Stimulated activated naive B cell treated with anti-CD40 and anti-IgM and Interleukin-4, amounts not matched to agents 10 μg/mL and 1 μg/mL and 100 μg/mL, for 72 hours (primary cell): Measurements from ENCODE around the gene FILIP1.

Experiments used
- ATAC-seq, 2 donors: fragments of 150-1000 bp; cut with Tn5 transposase; replicated peaks; 2 replicates each; pipeline ENCODE4 v1.10.0; 2021; ENCODE audit warnings: moderate library complexity in 1 of 2
- DNase-seq: peaks from one replicate; pipeline ENCODE4 v3.0.0; 2021
- H3K27ac Mint-ChIP-seq: one replicate; pipeline ENCODE4 v1.8.0; 2022; ENCODE audit warnings: mild to moderate bottlenecking, mixed read lengths
- H3K27me3 Mint-ChIP-seq, 2 donors: one replicate each; pipeline ENCODE4 v1.8.0; 2022; ENCODE audit warnings: mixed read lengths in 2 of 2
- H3K36me3 Mint-ChIP-seq, 2 donors: one replicate each; pipeline ENCODE4 v1.8.0; 2022; ENCODE audit warnings: mixed read lengths in 2 of 2, mild to moderate bottlenecking in 1 of 2
- H3K4me1 Mint-ChIP-seq, 2 donors: one replicate each; pipeline ENCODE4 v1.8.0; 2022; ENCODE audit warnings: mixed read lengths in 2 of 2, mild to moderate bottlenecking in 1 of 2
- H3K4me3 Mint-ChIP-seq, 2 donors: one replicate each; pipeline ENCODE4 v1.8.0; 2022; ENCODE audit warnings: mild to moderate bottlenecking in 2 of 2, mixed read lengths in 2 of 2, moderate library complexity in 1 of 2
- H3K9me3 Mint-ChIP-seq, 2 donors: one replicate each; pipeline ENCODE4 v1.8.0; 2022; ENCODE audit warnings: mixed read lengths in 2 of 2, mild to moderate bottlenecking in 1 of 2

FILIP1 gene

GRCh38 chr6:75291744-75292143, 201.9 kb downstream of the FILIP1 start:
- H3K36me3 Mint-ChIP-seq = peaks cover 10 to 11% of the 10 kb centered on the region in 2 donors
- H3K27me3 Mint-ChIP-seq = no peaks in the 10 kb centered on the region
- H3K4me1 Mint-ChIP-seq = peaks cover 4 to 16% of the 10 kb centered on the region in 2 donors
- no peak overlapping the region for H3K4me3 Mint-ChIP-seq
- no peak overlapping the region for H3K27ac Mint-ChIP-seq
- DNase-seq (no peak), ATAC-seq (no peak)
- no peaks in the 10 kb centered on the region for H3K9me3 Mint-ChIP-seq

DNA sequence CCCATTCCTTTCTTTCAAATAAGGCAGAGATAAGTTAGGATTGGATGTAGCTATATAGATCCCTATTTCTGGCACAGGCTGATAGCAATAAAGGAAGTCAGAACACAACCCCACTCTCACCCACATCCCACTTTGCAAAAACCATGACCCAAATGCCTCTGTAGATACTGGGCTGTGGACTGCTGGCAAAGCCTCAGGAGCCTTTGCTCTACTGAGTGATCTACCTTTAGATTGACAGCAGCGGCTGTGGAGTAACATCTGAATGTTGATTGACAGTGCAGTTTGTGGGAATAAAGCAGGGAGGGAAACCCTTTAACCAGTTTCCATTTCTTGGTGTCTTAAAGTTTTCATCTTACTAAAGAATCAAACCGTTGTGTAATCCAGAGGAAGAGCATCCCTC, 202.3 kb downstream of the FILIP1 start:
- ATAC-seq (no peak), DNase-seq (no peak)
- no peaks in the 10 kb centered on the region for H3K9me3 Mint-ChIP-seq
- no peak overlapping the region for H3K4me3 Mint-ChIP-seq
- H3K36me3 Mint-ChIP-seq = peaks cover 10 to 11% of the 10 kb centered on the region in 2 donors
- H3K27ac Mint-ChIP-seq = no peak overlapping the region
- H3K27me3 Mint-ChIP-seq = no peaks in the 10 kb centered on the region
- peaks cover 7 to 20% of the 10 kb centered on the region in 2 donors for H3K4me1 Mint-ChIP-seq

- H3K9me3 Mint-ChIP-seq = no peaks in the 10 kb centered on the region
- H3K36me3 Mint-ChIP-seq = peaks cover 10 to 11% of the 10 kb centered on the region in 2 donors
- no peak overlapping the region for H3K27ac Mint-ChIP-seq
- ATAC-seq = no peak
- H3K4me1 Mint-ChIP-seq = peaks cover 8 to 24% of the 10 kb centered on the region in 2 donors
- H3K27me3 Mint-ChIP-seq = no peaks in the 10 kb centered on the region
- DNase-seq = no peak
- H3K4me3 Mint-ChIP-seq = no peak overlapping the region
Measured at GRCh38 chr6:75290136-75290945, 203.3 kb downstream of the FILIP1 start.

DNA sequence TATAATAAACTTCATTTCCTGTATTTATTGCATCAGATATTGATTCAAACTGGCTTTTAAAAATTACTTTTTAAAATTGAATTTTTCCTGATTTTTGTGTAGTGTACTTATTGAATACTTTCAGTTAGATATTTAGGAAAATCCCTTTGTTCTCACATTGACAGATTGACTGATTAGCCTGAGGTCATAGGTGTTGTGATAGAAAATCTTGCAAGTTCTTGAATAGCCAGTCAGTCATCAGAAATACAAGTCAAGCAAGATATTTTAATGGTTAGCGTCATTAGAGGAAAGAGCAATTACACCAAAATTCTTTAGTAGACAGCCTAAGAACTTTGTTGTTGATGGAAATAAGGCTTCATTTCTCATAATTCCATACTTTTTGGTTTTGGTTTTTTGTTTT, 205.6 kb downstream of the FILIP1 start:
- Mint-ChIP-seq H3K4me1 (peaks cover 8 to 24% of the 10 kb centered on the region in 2 donors), H3K27me3 (no peaks in the 10 kb centered on the region), H3K27ac (no peak overlapping the region), H3K4me3 (no peak overlapping the region), H3K9me3 (no peaks in the 10 kb centered on the region), H3K36me3 (peaks cover 10 to 11% of the 10 kb centered on the region in 2 donors)
- no peak for ATAC-seq
- DNase-seq = no peak

DNA sequence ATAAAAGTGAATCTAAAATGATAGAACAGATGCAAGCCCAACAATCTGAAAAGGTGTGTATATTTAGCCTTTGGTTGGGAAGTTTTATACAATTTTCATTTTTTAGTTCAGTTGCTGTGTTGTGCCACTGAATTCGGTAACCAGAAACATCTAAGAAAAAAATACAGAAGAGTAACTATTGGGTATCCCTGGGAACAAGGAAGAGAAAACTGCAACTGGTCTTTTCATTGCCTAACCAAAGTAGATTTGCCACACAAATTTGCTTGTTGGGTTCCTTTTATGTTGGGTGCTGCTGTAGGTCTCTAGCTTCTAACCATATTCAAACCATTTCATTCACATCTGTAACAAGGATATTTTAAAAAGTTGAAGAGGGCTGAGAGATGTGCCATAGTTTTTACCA, 206.2 kb downstream of the FILIP1 start:
- Mint-ChIP-seq H3K9me3 (no peaks in the 10 kb centered on the region), H3K27ac (no peak overlapping the region), H3K4me3 (no peak overlapping the region), H3K36me3 (peaks cover 10 to 11% of the 10 kb centered on the region in 2 donors), H3K4me1 (peaks cover 12 to 27% of the 10 kb centered on the region in 2 donors), H3K27me3 (no peaks in the 10 kb centered on the region)
- DNase-seq (no peak), ATAC-seq (no peak)

GRCh38 chr6:75286955-75287354, 206.6 kb downstream of the FILIP1 start:
- peaks cover 10 to 11% of the 10 kb centered on the region in 2 donors for H3K36me3 Mint-ChIP-seq
- DNase-seq (no peak), ATAC-seq (no peak)
- H3K27ac Mint-ChIP-seq = peak overlapping the region; percentile 21
- H3K4me3 Mint-ChIP-seq = peak overlapping the region in 1 of 2 donors; percentile 1
- H3K4me1 Mint-ChIP-seq = peaks cover 12 to 32% of the 10 kb centered on the region in 2 donors
- no peaks in the 10 kb centered on the region for H3K9me3 Mint-ChIP-seq
- no peaks in the 10 kb centered on the region for H3K27me3 Mint-ChIP-seq

- DNase-seq (no peak), ATAC-seq (peak; percentile 9 to 17)
- H3K9me3 Mint-ChIP-seq = no peaks in the 10 kb centered on the region
- H3K4me1 Mint-ChIP-seq = peaks cover 12 to 33% of the 10 kb centered on the region in 2 donors
- H3K27me3 Mint-ChIP-seq = no peaks in the 10 kb centered on the region
- H3K4me3 Mint-ChIP-seq = no peak overlapping the region
- no peak overlapping the region for H3K27ac Mint-ChIP-seq
- H3K36me3 Mint-ChIP-seq = peaks cover 10% of the 10 kb centered on the region in 2 donors
Measured at GRCh38 chr6:75285283-75285639, 208.3 kb downstream of the FILIP1 start.

DNA sequence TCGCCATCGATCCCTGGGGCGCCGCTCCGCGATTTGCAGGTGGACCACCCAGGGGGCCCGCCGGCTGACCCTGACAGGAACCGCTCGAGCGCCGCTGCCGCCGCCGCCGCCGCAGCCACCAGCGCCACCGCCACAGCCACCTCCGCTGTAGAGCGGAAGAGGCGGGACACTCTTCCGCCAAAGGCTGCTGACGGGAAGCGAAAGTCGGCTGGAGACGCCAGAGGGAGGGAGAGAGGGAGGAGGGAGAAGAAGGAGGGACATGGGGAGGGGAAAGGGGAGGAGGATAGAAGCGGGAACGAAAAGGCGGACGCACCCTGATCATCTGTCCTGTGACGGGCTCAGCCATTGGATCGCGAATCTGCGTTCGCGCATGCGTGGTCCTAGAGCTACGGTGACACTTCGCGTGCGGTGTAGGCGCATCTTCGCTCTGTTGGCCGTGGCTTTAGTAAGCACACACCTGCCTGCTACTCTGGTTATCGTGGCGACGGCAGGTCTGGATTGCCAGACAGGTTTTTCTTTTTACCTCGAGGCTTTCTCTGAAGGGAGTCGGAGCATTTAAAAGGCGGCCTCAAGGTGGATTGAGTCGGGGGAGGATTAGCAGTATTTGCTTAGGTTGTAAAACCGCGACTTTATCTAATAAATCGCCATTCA, 208.8 kb downstream of the FILIP1 start, which contains the start of gene TMEM30A:
Gene TMEM30A (minus strand): TSS at position 161 of the 651 bp plus-strand sequence. CDS start 154 bp downstream, at position 7.
- Mint-ChIP-seq H3K27me3 (no peaks in the 10 kb centered on the region), H3K9me3 (no peaks in the 10 kb centered on the region), H3K4me3 (no peak within 1 kb of the TSS), H3K27ac (no peak within 1 kb of the TSS), H3K36me3 (peaks cover 5 to 7% of the 10 kb centered on the region in 2 donors), H3K4me1 (peaks cover 13 to 33% of the 10 kb centered on the region in 2 donors)
- DNase-seq = peak; percentile 97
- peak; percentile 93 to 94 for ATAC-seq

GRCh38 chr6:75283907-75284631, 209.5 kb downstream of the FILIP1 start:
- H3K36me3 Mint-ChIP-seq = peaks cover 4 to 6% of the 10 kb centered on the region in 2 donors
- H3K4me3 Mint-ChIP-seq = no peak overlapping the region
- no peak overlapping the region for H3K27ac Mint-ChIP-seq
- H3K4me1 Mint-ChIP-seq = peaks cover 13 to 38% of the 10 kb centered on the region in 2 donors
- DNase-seq (no peak), ATAC-seq (peak; percentile 40 to 41)
- no peaks in the 10 kb centered on the region for H3K27me3 Mint-ChIP-seq
- no peaks in the 10 kb centered on the region for H3K9me3 Mint-ChIP-seq

DNA sequence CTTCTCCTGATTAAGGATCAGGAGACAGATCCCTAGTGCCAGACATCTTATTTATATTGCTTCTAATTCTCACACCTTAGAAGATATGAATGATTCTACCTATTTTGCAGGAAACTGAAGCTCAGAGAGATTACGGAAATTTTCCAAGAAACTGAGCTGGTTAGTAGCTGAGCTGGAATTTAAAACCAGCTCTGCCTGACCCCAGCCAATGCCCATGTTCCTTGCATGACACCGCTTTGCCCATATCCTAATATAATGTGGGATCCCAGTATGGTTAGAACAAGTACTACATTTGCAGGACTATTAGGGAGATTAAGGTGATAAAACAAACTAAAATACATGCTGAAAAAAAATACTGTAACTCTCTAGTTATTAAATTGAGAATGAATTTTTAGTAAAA, 210.9 kb downstream of the FILIP1 start:
- ATAC-seq = no peak
- H3K4me1 Mint-ChIP-seq = peaks cover 19 to 48% of the 10 kb centered on the region in 2 donors

DNA sequence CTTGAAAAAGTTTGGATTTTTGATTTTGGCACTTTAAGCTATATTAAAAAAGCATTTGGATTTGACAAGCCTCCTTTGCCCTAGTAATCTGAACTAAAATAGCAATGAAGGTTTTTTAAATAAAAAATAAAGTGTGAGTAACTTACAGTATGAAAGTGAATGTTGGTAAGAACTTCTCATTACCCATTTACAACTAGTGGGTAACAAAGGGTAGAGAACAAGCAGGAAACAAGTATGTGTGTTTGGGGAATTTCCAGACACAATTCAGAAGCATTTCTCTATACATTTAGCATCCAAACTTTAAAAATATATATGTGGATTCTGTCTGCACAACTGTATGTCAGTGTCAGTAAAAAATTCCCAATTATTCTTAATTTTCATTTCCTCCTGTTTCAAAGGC, 211.9 kb downstream of the FILIP1 start:
- no peak overlapping the region for H3K27ac Mint-ChIP-seq
- H3K36me3 Mint-ChIP-seq = peaks cover 6 to 11% of the 10 kb centered on the region in 2 donors
- no peaks in the 10 kb centered on the region for H3K9me3 Mint-ChIP-seq
- H3K4me1 Mint-ChIP-seq = peaks cover 19 to 43% of the 10 kb centered on the region in 2 donors
- no peaks in the 10 kb centered on the region for H3K27me3 Mint-ChIP-seq
- ATAC-seq = no peak
- peak overlapping the region in 1 of 2 donors; percentile 43 for H3K4me3 Mint-ChIP-seq
- no peak for DNase-seq

More for the DNA sequence above, 210.9 kb downstream of the FILIP1 start:
- Mint-ChIP-seq H3K27me3 (no peaks in the 10 kb centered on the region), H3K36me3 (peaks cover 3 to 7% of the 10 kb centered on the region in 2 donors), H3K27ac (no peak overlapping the region), H3K9me3 (no peaks in the 10 kb centered on the region), H3K4me3 (peak overlapping the region in 1 of 2 donors; percentile 25)
- DNase-seq = no peak

- no peaks in the 10 kb centered on the region for H3K9me3 Mint-ChIP-seq
- H3K36me3 Mint-ChIP-seq = peaks cover 8 to 19% of the 10 kb centered on the region in 2 donors
- H3K4me3 Mint-ChIP-seq = no peak overlapping the region
- H3K27ac Mint-ChIP-seq = no peak overlapping the region
- no peak for ATAC-seq
- no peaks in the 10 kb centered on the region for H3K27me3 Mint-ChIP-seq
- peaks cover 20 to 49% of the 10 kb centered on the region in 2 donors for H3K4me1 Mint-ChIP-seq
- no peak for DNase-seq
Measured at GRCh38 chr6:75280131-75280855, 213.3 kb downstream of the FILIP1 start.

- peaks cover 12 to 26% of the 10 kb centered on the region in 2 donors for H3K36me3 Mint-ChIP-seq
- H3K4me3 Mint-ChIP-seq = no peak overlapping the region
- H3K4me1 Mint-ChIP-seq = peaks cover 25 to 58% of the 10 kb centered on the region in 2 donors
- H3K9me3 Mint-ChIP-seq = no peaks in the 10 kb centered on the region
- no peak for ATAC-seq
- DNase-seq = no peak
- H3K27ac Mint-ChIP-seq = no peak overlapping the region
- no peaks in the 10 kb centered on the region for H3K27me3 Mint-ChIP-seq
Measured at GRCh38 chr6:75279418-75279817, 214.2 kb downstream of the FILIP1 start.
